Measurements from ENCODE around the gene PCARE.

The PCARE gene

GRCh38 chr2:29120846-29121245 lies 46.5 kb upstream of the PCARE start:
- H3K36me3 ChIP-seq (ENCODE audit: control insufficient read depth in 2 of 2, insufficient read depth in 1 of 2, low read length in 2 of 2) = peaks cover 8 to 28% of the 10 kb centered on the region in 2 experiments
- no peak for TF ChIP-seq MYNN (tag by site-specific recombination; IDR thresholded peaks at IDR 0.05; ENCODE audit: borderline replicate concordance)
- no peak for TF ChIP-seq ZNF664 (tag by site-specific recombination; IDR thresholded peaks at IDR 0.05)
- TF ChIP-seq, protein P1, sequence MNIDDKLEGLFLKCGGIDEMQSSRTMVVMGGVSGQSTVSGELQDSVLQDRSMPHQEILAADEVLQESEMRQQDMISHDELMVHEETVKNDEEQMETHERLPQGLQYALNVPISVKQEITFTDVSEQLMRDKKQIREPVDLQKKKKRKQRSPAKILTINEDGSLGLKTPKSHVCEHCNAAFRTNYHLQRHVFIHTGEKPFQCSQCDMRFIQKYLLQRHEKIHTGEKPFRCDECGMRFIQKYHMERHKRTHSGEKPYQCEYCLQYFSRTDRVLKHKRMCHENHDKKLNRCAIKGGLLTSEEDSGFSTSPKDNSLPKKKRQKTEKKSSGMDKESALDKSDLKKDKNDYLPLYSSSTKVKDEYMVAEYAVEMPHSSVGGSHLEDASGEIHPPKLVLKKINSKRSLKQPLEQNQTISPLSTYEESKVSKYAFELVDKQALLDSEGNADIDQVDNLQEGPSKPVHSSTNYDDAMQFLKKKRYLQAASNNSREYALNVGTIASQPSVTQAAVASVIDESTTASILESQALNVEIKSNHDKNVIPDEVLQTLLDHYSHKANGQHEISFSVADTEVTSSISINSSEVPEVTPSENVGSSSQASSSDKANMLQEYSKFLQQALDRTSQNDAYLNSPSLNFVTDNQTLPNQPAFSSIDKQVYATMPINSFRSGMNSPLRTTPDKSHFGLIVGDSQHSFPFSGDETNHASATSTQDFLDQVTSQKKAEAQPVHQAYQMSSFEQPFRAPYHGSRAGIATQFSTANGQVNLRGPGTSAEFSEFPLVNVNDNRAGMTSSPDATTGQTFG (tag by site-specific recombination; IDR thresholded peaks at IDR 0.05; ENCODE audit: borderline replicate concordance) = no peak
- TF ChIP-seq ZNF624 (tag by site-specific recombination; IDR thresholded peaks at IDR 0.05) = no peak
- TF ChIP-seq ZNF16 (tag by site-specific recombination; IDR thresholded peaks at IDR 0.05; ENCODE audit: low read depth) = no peak
- no peak for TF ChIP-seq KLF10 (tag by site-specific recombination; IDR thresholded peaks at IDR 0.05)
- no peak for TF ChIP-seq ZNF677 (tag by site-specific recombination; IDR thresholded peaks at IDR 0.05)
- no peak for TF ChIP-seq ZNF10 (tag by site-specific recombination; IDR thresholded peaks at IDR 0.05)
- no peak for TF ChIP-seq ZNF416 (tag by site-specific recombination; IDR thresholded peaks at IDR 0.05)
- TF ChIP-seq, protein P2, sequence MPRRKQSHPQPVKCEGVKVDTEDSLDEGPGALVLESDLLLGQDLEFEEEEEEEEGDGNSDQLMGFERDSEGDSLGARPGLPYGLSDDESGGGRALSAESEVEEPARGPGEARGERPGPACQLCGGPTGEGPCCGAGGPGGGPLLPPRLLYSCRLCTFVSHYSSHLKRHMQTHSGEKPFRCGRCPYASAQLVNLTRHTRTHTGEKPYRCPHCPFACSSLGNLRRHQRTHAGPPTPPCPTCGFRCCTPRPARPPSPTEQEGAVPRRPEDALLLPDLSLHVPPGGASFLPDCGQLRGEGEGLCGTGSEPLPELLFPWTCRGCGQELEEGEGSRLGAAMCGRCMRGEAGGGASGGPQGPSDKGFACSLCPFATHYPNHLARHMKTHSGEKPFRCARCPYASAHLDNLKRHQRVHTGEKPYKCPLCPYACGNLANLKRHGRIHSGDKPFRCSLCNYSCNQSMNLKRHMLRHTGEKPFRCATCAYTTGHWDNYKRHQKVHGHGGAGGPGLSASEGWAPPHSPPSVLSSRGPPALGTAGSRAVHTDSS (tag by site-specific recombination; IDR thresholded peaks at IDR 0.05) = no peak
- no peak for TF ChIP-seq IKZF3 (tag by site-specific recombination; IDR thresholded peaks at IDR 0.05)
- TF ChIP-seq ZNF529 (tag by site-specific recombination; IDR thresholded peaks at IDR 0.05; ENCODE audit: insufficient replicate concordance) = no peak
- TF ChIP-seq SP3 (tag by site-specific recombination; IDR thresholded peaks at IDR 0.05) = no peak
- TF ChIP-seq ZBTB8A (tag by site-specific recombination; IDR thresholded peaks at IDR 0.05) = no peak
- POLR2A ChIA-PET = no interaction called here

GRCh38 chr2:29119211-29119610 lies 44.9 kb upstream of the PCARE start:
- Histone ChIP-seq H3K9me3 (ENCODE audit: control insufficient read depth, insufficient read depth, low read depth, low read length) (no peaks in the 10 kb centered on the region), H3K27ac (ENCODE audit: extremely low read depth, low read depth, low read length) (no peak overlapping the region), H3K4me1 (ENCODE audit: control insufficient read depth, insufficient read depth, low read length) (peaks cover 12% of the 10 kb centered on the region), H3K4me3 (ENCODE audit: low read depth, low read length) (no peak overlapping the region), H3K36me3 (ENCODE audit: control insufficient read depth in 2 of 2, insufficient read depth in 1 of 2, low read length in 2 of 2) (peaks cover 7 to 16% of the 10 kb centered on the region in 2 experiments)
- CTCF ChIA-PET = interaction anchor here (0.6 kb wide), 1 partner anchor 141 kb away, joined by 3 read pairs; no protein-coding TSS in a partner anchor
- TF ChIP-seq AEBP2 (tag by site-specific recombination; IDR thresholded peaks at IDR 0.05; ENCODE audit: borderline replicate concordance) (no peak), YY2 (tag by site-specific recombination; IDR thresholded peaks at IDR 0.05) (no peak), HOXC10 (CRISPR knock-in tag; IDR thresholded peaks at IDR 0.05) (no peak), ZNF677 (tag by site-specific recombination; IDR thresholded peaks at IDR 0.05) (no peak), ZNF416 (tag by site-specific recombination; IDR thresholded peaks at IDR 0.05) (no peak), PRDM10 (tag by site-specific recombination; IDR thresholded peaks at IDR 0.05) (0 out of 2 replicates have a peak, but pooled peaks have one; percentile 17)
- POLR2A ChIA-PET = no interaction called here

More at GRCh38 chr2:29120846-29121245, 46.5 kb upstream of the PCARE start:
- H3K4me3 ChIP-seq (ENCODE audit: low read depth, low read length) = no peak overlapping the region
- CTCF ChIA-PET = interaction anchor here (0.9 kb wide), 1 partner anchor 9 kb away, joined by 3 read pairs; no protein-coding TSS in a partner anchor
- no peak overlapping the region for H3K27ac ChIP-seq (ENCODE audit: extremely low read depth, low read depth, low read length)
- H3K9me3 ChIP-seq (ENCODE audit: control insufficient read depth, insufficient read depth, low read depth, low read length) = no peaks in the 10 kb centered on the region
- H3K4me1 ChIP-seq (ENCODE audit: control insufficient read depth, insufficient read depth, low read length) = peaks cover 7% of the 10 kb centered on the region

Measured in HEK293 (cell line).